Measurements from ENCODE around the gene USP1.

The USP1 gene

GRCh38 chr1:62407398-62408009 lies 29.3 kb upstream of the USP1 start:
- TF ChIP-seq CTCF (IDR thresholded peaks at IDR 0.05) (peak; percentile 80), ZFX (IDR thresholded peaks at IDR 0.05; ENCODE audit: borderline replicate concordance) (no peak)
- H3K27ac ChIP-seq, result no peak overlapping the region

- H3K27ac ChIP-seq, result no peak overlapping the region
- TF ChIP-seq CTCF (IDR thresholded peaks at IDR 0.05), result no peak
- no peak for TF ChIP-seq ZFX (IDR thresholded peaks at IDR 0.05; ENCODE audit: borderline replicate concordance)
These were observed 21.2 kb upstream of the USP1 start for GRCh38 chr1:62415687-62416086.

GRCh38 chr1:62417351-62417999 lies 19.4 kb upstream of the USP1 start:
- no peak for TF ChIP-seq CTCF (IDR thresholded peaks at IDR 0.05)
- TF ChIP-seq ZFX (IDR thresholded peaks at IDR 0.05; ENCODE audit: borderline replicate concordance), result no peak

GRCh38 chr1:62420214-62420613 lies 16.6 kb upstream of the USP1 start:
- TF ChIP-seq CTCF (IDR thresholded peaks at IDR 0.05) (no peak), ZFX (IDR thresholded peaks at IDR 0.05; ENCODE audit: borderline replicate concordance) (no peak)
- no peak overlapping the region for H3K27ac ChIP-seq

More at GRCh38 chr1:62417351-62417999, 19.4 kb upstream of the USP1 start:
- H3K27ac ChIP-seq, result no peak overlapping the region

GRCh38 chr1:62423580-62424242 lies 13.1 kb upstream of the USP1 start:
- no peak overlapping the region for H3K27ac ChIP-seq
- no peak for TF ChIP-seq ZFX (IDR thresholded peaks at IDR 0.05; ENCODE audit: borderline replicate concordance)
- TF ChIP-seq CTCF (IDR thresholded peaks at IDR 0.05), result no peak

- no peak overlapping the region for H3K27ac ChIP-seq
- TF ChIP-seq ZFX (IDR thresholded peaks at IDR 0.05; ENCODE audit: borderline replicate concordance) (no peak), CTCF (IDR thresholded peaks at IDR 0.05) (no peak)
These were observed 12.4 kb upstream of the USP1 start for GRCh38 chr1:62424411-62424810.

GRCh38 chr1:62425041-62425440 lies 11.8 kb upstream of the USP1 start:
- TF ChIP-seq ZFX (IDR thresholded peaks at IDR 0.05; ENCODE audit: borderline replicate concordance), result no peak
- TF ChIP-seq CTCF (IDR thresholded peaks at IDR 0.05), result no peak

More at GRCh38 chr1:62425041-62425440, 11.8 kb upstream of the USP1 start:
- no peak overlapping the region for H3K27ac ChIP-seq

Data from 22Rv1 (cell line).